GM18861 (cell line): ENCODE results near the gene MN1.

Source experiments
- ATAC-seq: cut with Tn5 transposase; IDR thresholded peaks from one replicate; pipeline ENCODE4 v1.9.1; 2021; ENCODE audit not compliant: unreplicated experiment

Gene MN1

GRCh38 chr22:27800250-27801201 lies 1.0 kb downstream of the MN1 start:
- no peak for ATAC-seq

GRCh38 chr22:27799827-27800249 lies 1.7 kb downstream of the MN1 start:
- ATAC-seq: no peak

DNA sequence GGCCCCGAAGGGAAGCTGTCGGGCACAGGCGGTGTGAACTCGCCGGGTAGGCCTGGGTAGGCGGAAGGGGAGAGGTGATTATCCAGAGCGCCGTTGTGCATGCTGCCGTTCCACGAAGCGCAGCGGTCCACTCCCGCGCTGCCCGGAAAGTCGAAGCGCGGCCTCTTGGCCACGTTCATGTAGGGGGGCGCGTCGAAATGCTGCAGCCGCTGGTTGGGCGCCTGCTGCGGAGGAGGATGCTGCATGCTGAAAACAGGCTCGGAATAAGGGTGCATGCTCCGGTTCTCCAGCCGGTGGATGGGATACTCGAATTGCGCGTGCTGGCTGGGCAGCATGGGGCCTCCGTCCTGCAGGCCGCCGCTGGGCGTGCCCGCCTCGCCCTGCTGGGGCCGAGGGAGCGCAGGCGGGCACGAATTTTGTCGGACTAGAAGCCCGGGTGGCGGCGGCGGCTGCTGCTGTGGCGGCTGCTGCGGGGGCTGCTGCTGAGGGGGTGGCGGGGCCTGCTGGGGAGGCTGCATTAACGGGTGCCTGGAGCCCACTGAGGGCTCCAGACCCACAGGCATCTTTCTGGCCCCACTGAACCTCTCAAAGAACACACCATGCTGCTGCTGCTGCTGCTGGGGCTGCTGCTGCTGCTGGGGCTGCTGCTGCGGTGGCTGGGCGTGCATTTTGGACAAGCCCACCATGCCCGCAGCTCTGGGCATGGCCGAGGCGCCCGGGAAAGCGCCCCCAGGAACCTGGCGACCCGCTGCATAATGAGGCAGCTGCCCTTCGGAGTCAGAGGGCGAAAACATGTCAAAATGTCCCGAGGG lies 2.3 kb downstream of the MN1 start:
- ATAC-seq: no peak

DNA sequence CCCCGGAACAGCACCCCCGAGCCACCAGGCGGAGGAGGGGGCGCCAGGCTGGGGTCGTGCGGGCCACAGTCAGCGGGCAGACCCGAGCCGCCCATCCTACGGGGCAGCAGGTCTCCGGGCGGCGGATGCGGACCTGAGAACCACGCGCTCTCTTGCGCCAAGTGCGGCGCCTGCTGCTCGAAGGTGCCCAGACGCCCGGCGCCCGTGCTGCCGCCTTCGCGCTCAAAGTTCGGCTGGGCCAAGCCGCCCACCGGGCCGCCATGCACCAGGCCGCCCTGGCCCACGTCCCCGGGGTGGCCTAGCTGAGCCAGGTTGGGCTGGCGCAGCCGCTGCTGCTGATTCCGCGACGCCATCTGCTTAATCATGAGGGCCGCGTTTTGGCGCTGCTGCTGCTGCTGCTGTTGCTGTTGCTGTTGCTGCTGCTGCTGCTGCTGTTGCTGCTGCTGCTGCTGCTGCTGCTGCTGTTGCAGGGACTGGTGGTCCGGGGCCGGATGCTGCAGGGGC lies 3.0 kb downstream of the MN1 start:
- no peak for ATAC-seq

GRCh38 chr22:27797520-27798391 lies 3.8 kb downstream of the MN1 start:
- no peak for ATAC-seq

- ATAC-seq: no peak
Observed at GRCh38 chr22:27796829-27797519, 4.6 kb downstream of the MN1 start.

DNA sequence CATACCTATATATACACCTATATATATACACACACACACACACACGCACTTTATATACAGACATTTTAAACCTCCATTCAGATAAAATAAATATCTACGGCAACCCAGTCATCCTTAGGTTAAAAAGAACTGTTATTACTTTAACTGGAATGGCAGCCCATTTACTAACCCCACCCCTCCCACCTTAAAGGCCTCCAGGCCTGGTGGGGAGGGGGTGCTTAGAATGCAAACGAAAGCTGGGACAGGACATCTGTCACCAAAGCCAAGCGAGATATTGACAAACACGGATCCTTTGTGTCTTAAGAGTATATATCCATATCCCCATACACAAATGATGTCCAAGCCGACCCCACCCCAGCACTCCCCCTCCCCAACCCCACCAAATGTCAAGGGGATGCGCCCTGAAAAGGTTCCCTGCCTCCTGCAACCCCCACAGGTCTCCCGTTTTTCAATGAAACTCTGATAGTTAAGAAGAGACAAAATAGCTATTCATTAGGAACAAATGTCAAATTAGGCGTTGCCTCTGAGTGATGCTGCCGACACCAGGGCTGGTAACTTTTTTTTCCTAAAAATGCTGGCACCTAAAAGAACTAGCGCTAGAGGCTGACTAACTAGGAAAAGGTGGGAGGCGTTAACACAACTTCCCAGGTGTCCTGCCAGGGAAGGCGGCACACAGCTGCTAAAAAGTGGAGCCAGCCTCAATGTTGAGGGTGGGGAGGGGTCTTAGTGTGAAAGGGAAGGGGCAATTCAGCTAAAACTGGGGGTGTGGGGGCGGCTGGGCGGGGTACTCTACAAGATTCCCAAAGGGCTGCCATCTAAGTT lies 5.6 kb downstream of the MN1 start:
- ATAC-seq: no peak

GRCh38 chr22:27795053-27795452 lies 6.5 kb downstream of the MN1 start:
- ATAC-seq: no peak

- ATAC-seq: no peak
Observed at GRCh38 chr22:27794226-27794625, 7.3 kb downstream of the MN1 start.

DNA sequence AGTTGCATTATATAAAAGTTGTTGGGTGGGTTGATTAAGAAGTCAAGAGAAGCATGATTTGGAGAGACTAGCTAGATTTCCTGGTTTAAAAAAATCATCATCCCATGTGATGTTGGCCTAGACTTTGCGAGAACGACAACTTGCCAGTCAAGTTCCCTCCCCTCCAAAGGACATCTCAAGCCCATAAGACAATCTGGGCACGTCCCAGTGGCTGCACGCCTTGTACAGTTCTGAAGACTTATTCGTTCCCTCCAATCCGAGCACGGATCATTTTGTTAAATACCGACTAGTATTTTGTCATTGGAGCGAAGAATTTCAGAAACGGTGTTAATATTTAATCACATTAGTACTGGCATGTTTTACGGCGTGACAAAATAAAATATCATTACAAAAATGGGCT lies 8.0 kb downstream of the MN1 start:
- no peak for ATAC-seq

DNA sequence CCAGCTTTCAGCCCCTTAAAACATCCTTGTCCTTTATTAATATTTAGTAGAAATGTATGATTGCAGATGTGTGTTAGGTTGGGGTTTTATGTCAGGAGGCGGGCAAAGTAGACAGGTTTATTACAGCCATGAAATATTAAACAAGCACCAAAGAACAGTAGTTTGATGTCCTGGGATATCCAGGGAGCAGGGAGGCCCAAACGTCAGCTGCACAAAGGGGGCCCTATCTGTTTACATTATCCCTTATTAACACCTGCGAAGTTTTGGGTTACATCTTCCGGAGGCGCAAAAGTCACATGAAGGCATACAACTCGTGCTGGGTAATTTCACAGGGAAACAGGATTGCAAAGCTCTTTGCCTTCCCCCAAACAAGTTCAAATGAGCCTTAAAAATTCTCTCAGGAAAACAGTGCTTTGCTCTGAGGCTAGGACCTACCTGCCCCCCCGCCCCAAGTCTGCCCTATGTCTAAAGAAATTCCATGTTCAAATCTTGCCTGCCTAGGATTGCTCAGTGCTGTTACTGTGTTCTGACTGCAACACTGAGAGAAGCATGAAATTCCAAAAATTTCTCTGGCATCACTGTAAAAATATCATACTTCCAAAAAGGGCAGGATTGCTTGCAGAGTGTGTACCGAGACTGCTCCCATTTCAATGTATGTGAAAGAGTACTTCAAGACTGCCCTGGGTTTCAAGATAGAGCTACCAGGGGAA lies 8.9 kb downstream of the MN1 start:
- no peak for ATAC-seq

DNA sequence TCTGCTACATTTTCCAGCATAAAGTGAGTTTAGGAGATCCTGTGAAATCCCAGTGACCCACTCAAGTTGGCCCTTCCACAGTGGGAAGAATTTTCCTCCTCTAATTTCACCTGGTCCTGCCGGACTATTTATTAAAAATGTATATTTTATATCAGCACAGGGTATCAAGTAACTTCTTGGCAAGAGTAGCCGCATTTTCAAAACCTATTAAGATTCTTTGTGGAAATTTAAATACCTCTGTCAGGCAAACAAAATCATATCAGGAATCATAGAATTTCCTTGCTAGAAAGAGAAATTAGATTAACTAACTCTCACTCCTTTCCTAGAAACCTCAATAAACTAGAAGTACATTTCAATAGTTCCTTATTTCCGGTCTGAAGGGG lies 9.7 kb downstream of the MN1 start:
- no peak for ATAC-seq

- ATAC-seq: no peak
Observed at GRCh38 chr22:27791159-27791858, 10.2 kb downstream of the MN1 start.

- no peak for ATAC-seq
Observed at GRCh38 chr22:27790376-27791158, 11.0 kb downstream of the MN1 start.

DNA sequence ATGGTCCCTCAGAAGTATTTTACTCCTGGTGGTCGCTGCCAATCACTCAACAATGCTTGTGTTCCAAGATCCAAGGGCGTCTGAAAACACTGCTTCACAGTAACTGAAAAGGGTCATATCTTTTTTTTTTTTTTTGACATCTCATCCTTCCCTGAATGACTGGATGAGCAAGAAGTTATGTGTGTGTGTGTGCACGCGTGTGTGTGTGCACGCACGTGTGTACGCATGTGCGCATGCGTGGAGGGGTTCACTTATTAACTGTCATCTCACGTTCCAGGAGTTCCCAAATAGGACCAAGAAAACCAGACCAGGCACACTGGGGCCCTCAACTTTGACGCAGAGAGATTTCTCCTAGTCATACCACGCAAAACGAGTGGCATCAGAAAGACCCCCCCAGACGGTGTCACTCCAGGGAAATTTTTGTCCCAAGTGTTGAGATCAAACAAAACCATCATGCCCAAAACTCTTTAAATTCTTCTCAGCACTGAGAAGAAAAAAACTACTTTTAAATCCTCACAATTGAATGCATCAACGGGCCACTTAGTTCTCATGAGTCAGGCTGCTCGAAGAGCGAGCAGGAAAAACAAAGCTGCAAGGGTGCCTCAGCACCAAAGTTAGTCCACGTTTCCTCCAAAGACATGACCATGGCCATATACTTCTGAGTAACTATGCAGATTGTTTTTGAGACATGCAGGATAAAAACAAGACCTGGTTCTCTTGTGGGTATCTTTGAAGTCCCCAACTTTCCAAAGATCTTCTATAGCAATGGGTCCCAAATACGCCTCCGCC lies 12.9 kb downstream of the MN1 start:
- ATAC-seq: no peak

- no peak for ATAC-seq
Observed at GRCh38 chr22:27786965-27787364, 14.6 kb downstream of the MN1 start.
